Measurements from ENCODE around the gene POLR2A. TPM values are rescaled to one million over a fixed set of nuclear protein-coding genes. Genes with fewer than 3 reads are reported as not detected.

POLR2A gene
- total and polyA plus RNA-seq, 2 experiments from 2014 or later: 46.2 to 75.7 TPM

GRCh38 chr17:7437369-7437863 is 46.8 kb upstream of the POLR2A start:
- Histone ChIP-seq H2AFZ (no peak overlapping the region; the same call in none of the 2 replicates), H3K9ac (no peak overlapping the region), H3K4me2 (ENCODE audit: unreplicated experiment) (peak overlapping the region; percentile 48), H3K27me3 (replicated peaks; ENCODE audit: insufficient read depth) (peaks cover 32% of the 10 kb centered on the region; the same call in 1 of the 2 replicates), H3K36me3 (ENCODE audit: low read depth) (no peaks in the 10 kb centered on the region), H3K79me2 (ENCODE audit: insufficient read depth) (no peaks in the 10 kb centered on the region), H3F3A (ENCODE audit: insufficient read depth) (no peaks in the 10 kb centered on the region), H3K9me2 (ENCODE audit: insufficient read depth) (no peaks in the 10 kb centered on the region), H3K9me3 (ENCODE audit: low read depth) (no peaks in the 10 kb centered on the region), H3K27ac (no peak overlapping the region), H4K20me1 (ENCODE audit: insufficient read depth) (no peaks in the 10 kb centered on the region), H3K4me3 (peak overlapping the region; percentile 79), H3K4me1 (ENCODE audit: insufficient read depth) (peaks cover 11% of the 10 kb centered on the region)
- 14 to 19% methylated on average over 17 to 22 of the region's 31 CpGs for WGBS, 2 experiments (ENCODE audit: low coverage in 1 of 2, low lambda C conversion rate in 2 of 2, missing lambda C conversion rate in 2 of 2)
- in situ Hi-C loops (cut with MboI): no loop called here
- no peak for DNase-seq
- TF ChIP-seq EZH2 (IDR thresholded peaks at IDR 0.05; ENCODE audit: insufficient read depth, poor library complexity, severe bottlenecking): no peak
- TF ChIP-seq EZH2phosphoT487 (IDR thresholded peaks at IDR 0.05; ENCODE audit: insufficient read depth, low read depth): no peak

DNA sequence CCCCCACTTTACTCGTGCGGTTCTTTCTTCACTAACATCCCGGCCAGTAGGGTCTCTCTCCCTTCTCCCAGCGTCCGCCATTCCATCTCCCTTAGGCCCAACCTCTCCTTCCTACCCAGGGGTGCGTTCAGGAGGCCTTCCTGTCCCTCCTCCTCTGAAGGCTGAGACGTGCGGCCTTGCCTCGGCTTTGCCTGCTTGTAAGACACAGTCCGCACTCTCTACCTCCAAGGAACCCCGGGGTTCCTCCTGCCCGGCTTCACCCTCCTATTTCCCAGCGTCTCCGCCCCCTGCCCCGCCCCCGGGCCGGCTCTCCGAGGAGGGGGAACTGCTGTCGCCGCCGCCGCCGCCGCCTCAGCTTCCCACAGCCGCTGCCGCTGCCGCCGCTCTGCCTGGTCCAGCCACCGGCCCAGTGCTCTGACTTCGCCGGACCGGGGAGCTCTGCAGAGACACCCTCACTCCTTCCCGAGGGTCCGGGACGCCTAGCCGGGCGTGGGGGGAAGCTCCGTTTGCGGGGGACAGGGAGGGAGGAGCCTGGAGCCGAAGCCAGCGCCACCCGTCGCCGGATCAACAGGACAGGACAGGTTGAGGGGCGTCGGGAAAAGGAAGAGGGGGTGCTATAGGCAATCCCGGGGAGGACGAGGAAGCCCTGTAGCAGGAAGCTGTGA is 46.1 kb upstream of the POLR2A start:
- in situ Hi-C loops (cut with MboI): no loop called here
- Histone ChIP-seq H3K9me3 (ENCODE audit: low read depth) (no peaks in the 10 kb centered on the region), H3K9ac (no peak overlapping the region), H3K27ac (no peak overlapping the region), H2AFZ (no peak overlapping the region), H3K79me2 (ENCODE audit: insufficient read depth) (no peaks in the 10 kb centered on the region), H3K4me1 (ENCODE audit: insufficient read depth) (peaks cover 11% of the 10 kb centered on the region), H3K4me3 (no peak overlapping the region), H3K36me3 (ENCODE audit: low read depth) (no peaks in the 10 kb centered on the region), H3K4me2 (ENCODE audit: unreplicated experiment) (peak overlapping the region; percentile 25), H3K9me2 (ENCODE audit: insufficient read depth) (no peaks in the 10 kb centered on the region), H3K27me3 (replicated peaks; ENCODE audit: insufficient read depth) (peaks cover 32% of the 10 kb centered on the region; the same call in 1 of the 2 replicates), H3F3A (ENCODE audit: insufficient read depth) (no peaks in the 10 kb centered on the region), H4K20me1 (ENCODE audit: insufficient read depth) (no peaks in the 10 kb centered on the region)
- WGBS, 2 experiments (ENCODE audit: low coverage in 1 of 2, low lambda C conversion rate in 2 of 2, missing lambda C conversion rate in 2 of 2): 12 to 20% methylated on average over 25 to 46 of the region's 48 CpGs
- no peak; the same call in 1 of the 2 replicates for TF ChIP-seq EZH2phosphoT487 (IDR thresholded peaks at IDR 0.05; ENCODE audit: insufficient read depth, low read depth)
- TF ChIP-seq EZH2 (IDR thresholded peaks at IDR 0.05; ENCODE audit: insufficient read depth, poor library complexity, severe bottlenecking): no peak
- DNase-seq: peak; percentile 40

DNA sequence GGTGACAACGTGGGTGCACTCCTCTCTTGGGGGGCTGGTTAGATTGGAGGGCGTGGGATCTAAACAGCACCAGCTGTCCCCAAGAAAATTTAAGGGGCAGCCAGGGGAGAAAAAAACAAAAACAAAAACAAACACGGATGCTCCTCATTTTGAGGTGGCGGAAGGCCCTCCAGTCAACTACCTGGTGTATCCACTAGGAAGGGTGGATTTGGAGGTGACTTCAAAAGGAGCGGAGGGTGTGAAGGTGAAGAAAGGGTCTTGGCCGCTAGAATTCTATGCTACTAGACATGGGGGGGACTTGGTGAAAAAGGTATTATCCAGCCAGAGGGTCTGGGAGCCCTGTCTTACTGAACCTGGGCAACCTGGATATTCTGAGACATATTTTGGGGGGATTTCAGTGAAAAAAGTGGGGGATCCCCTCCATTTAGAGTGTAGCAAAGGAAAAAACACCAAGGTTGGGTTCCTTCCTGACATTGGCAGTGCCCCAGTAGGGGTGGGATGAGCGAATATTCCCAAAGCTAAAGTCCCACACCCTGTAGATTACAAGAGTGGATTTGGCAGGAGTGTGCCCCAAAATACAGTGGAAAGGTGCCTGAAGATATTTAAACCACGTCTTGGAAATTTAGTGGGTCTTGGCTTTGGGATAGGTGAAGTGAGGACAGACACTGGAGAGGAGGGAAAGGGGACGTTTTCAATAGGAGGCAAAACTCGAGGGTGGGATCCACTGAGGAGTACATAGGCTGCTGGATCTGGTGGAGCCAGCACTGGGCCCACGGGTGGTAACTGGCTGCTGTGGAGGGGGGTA is 45.3 kb upstream of the POLR2A start:
- Histone ChIP-seq H2AFZ (no peak overlapping the region), H3K27ac (no peak overlapping the region), H3K9ac (no peak overlapping the region), H3K79me2 (ENCODE audit: insufficient read depth) (no peaks in the 10 kb centered on the region), H3F3A (ENCODE audit: insufficient read depth) (peaks cover 4% of the 10 kb centered on the region; the same call in 1 of the 2 replicates), H3K4me1 (ENCODE audit: insufficient read depth) (peaks cover 12% of the 10 kb centered on the region), H4K20me1 (ENCODE audit: insufficient read depth) (no peaks in the 10 kb centered on the region), H3K9me3 (ENCODE audit: low read depth) (no peaks in the 10 kb centered on the region), H3K4me3 (no peak overlapping the region), H3K9me2 (ENCODE audit: insufficient read depth) (no peaks in the 10 kb centered on the region), H3K27me3 (replicated peaks; ENCODE audit: insufficient read depth) (peaks cover 32% of the 10 kb centered on the region; the same call in 1 of the 2 replicates), H3K36me3 (ENCODE audit: low read depth) (no peaks in the 10 kb centered on the region), H3K4me2 (ENCODE audit: unreplicated experiment) (no peak overlapping the region)
- in situ Hi-C loops (cut with MboI): no loop called here
- DNase-seq: no peak
- 52 to 57% methylated on average over 11 of the region's 11 CpGs for WGBS, 2 experiments (ENCODE audit: low coverage in 1 of 2, low lambda C conversion rate in 2 of 2, missing lambda C conversion rate in 2 of 2)
- peak; percentile 67 for TF ChIP-seq EZH2 (IDR thresholded peaks at IDR 0.05; ENCODE audit: insufficient read depth, poor library complexity, severe bottlenecking)
- TF ChIP-seq EZH2phosphoT487 (IDR thresholded peaks at IDR 0.05; ENCODE audit: insufficient read depth, low read depth): no peak

GRCh38 chr17:7439462-7440112 is 44.6 kb upstream of the POLR2A start, which contains the start of gene FGF11:
FGF11 (plus strand) TSS chr17:7439512; CDS start chr17:7439621, 109 bp downstream.
- H3K27ac ChIP-seq: no peak within 1 kb of the TSS

More at GRCh38 chr17:7439462-7440112, 44.6 kb upstream of the POLR2A start, which contains the start of gene FGF11:
- Histone ChIP-seq H3K9ac (no peak within 1 kb of the TSS), H3K9me3 (ENCODE audit: low read depth) (no peaks in the 10 kb centered on the region), H3K27me3 (replicated peaks; ENCODE audit: insufficient read depth) (peaks cover 32% of the 10 kb centered on the region; the same call in 1 of the 2 replicates), H3K4me1 (ENCODE audit: insufficient read depth) (peaks cover 16% of the 10 kb centered on the region), H2AFZ (no peak within 1 kb of the TSS), H3K79me2 (ENCODE audit: insufficient read depth) (no peaks in the 10 kb centered on the region), H3K9me2 (ENCODE audit: insufficient read depth) (no peaks in the 10 kb centered on the region), H3F3A (ENCODE audit: insufficient read depth) (peaks cover 10% of the 10 kb centered on the region), H3K36me3 (ENCODE audit: low read depth) (no peaks in the 10 kb centered on the region), H3K4me2 (ENCODE audit: unreplicated experiment) (peak within 1 kb of the TSS; percentile 48), H4K20me1 (ENCODE audit: insufficient read depth) (no peaks in the 10 kb centered on the region), H3K4me3 (peak within 1 kb of the TSS; percentile 46)
- WGBS, 2 experiments (ENCODE audit: low coverage in 1 of 2, low lambda C conversion rate in 2 of 2, missing lambda C conversion rate in 2 of 2): 3 to 8% methylated on average over 31 to 41 of the region's 50 CpGs
- TF ChIP-seq EZH2 (IDR thresholded peaks at IDR 0.05; ENCODE audit: insufficient read depth, poor library complexity, severe bottlenecking) (peak; percentile 86), EZH2phosphoT487 (IDR thresholded peaks at IDR 0.05; ENCODE audit: insufficient read depth, low read depth) (0 out of 2 replicates have a peak, but pooled peaks have one; percentile 72)
- in situ Hi-C loops (cut with MboI): no loop called here
- peak; percentile 19 for DNase-seq
